Aorta (tissue), 5 donors: ENCODE data around the gene CYP11A1. TPM values are rescaled to one million over a fixed set of nuclear protein-coding genes. Genes with fewer than 3 reads are reported as not detected.

ENCODE experiments used
- ATAC-seq: fragments of 200-7000 bp; cut with Tn5 transposase; one replicate; pipeline ENCODE4 v1.9.1; 2022; ENCODE audit warnings: moderate library complexity; ENCODE audit not compliant: low FRiP score
- DNase-seq, 2 donors: peaks; one replicate each; pipeline ENCODE4 v3.0.0-alpha.2; 2020
- H3K27ac ChIP-seq, 2 donors: one replicate each; pipeline ENCODE4 v1.5.1; 2013; ENCODE audit warnings: low read length in 2 of 2, mild to moderate bottlenecking in 2 of 2, moderate library complexity in 2 of 2, control low read depth in 1 of 2, inconsistent platforms in 1 of 2, low read depth in 1 of 2
- H3K27me3 ChIP-seq, 2 donors: one replicate each; pipeline ENCODE4 v1.6.1; 2013; ENCODE audit warnings: control low read depth in 1 of 2, low read length in 1 of 2, mild to moderate bottlenecking in 1 of 2, moderate library complexity in 1 of 2; ENCODE audit not compliant: insufficient read depth in 2 of 2, control insufficient read depth in 1 of 2
- H3K36me3 ChIP-seq, 2 donors: one replicate each; pipeline ENCODE4 v1.6.1; 2013; ENCODE audit warnings: control low read depth in 1 of 2, low read length in 1 of 2, mild to moderate bottlenecking in 1 of 2; ENCODE audit not compliant: insufficient read depth in 2 of 2, control insufficient read depth in 1 of 2
- H3K4me1 ChIP-seq, 2 donors: one replicate each; pipeline ENCODE4 v1.6.1; 2013; ENCODE audit warnings: low read length in 2 of 2, control low read depth in 1 of 2, mild to moderate bottlenecking in 1 of 2, moderate library complexity in 1 of 2; ENCODE audit not compliant: insufficient read depth in 2 of 2, control insufficient read depth in 1 of 2
- H3K4me3 ChIP-seq, 2 donors: one replicate each; pipeline ENCODE4 v1.5.1; 2013; ENCODE audit warnings: low read length in 2 of 2, control low read depth in 1 of 2, mild to moderate bottlenecking in 1 of 2
- H3K9me3 ChIP-seq: one replicate; pipeline ENCODE4 v1.6.1; 2013; ENCODE audit warnings: mild to moderate bottlenecking, low read length; ENCODE audit not compliant: control insufficient read depth
- WGBS, 2 donors: extraction: QIAGEN DNeasy Blood & Tissue Kit; methylation state at CpG; one replicate each; pipeline ENCODE4 v1.1.7; 2013; 5-methylcytosine and 5-hydroxymethylcytosine counted together
- intact Hi-C, 2 donors: fragments of 100-400 bp; cut with DNase I; formaldehyde crosslinking; loops; one replicate each; pipeline versions ENCODE4 v1.14.2 to v1.15.0; 2022
- polyA plus RNA-seq, 2 donors: library from polyadenylated mRNA; stranded (reverse); fragments of 200-250 nt; gene quantifications; one replicate each; pipeline ENCODE4 v1.2.3, GENCODE V29; 2013
- total RNA-seq, 2 donors: library from RNA; stranded (reverse); fragmentation: NEBNext Ultra II Directional; extraction: Animal tissue kit (Norgen Biotek cat#: 25700); gene quantifications; one replicate each; pipeline ENCODE4 v1.2.1, GENCODE V29; 2021
- donor health status: healthy with polysubstance abuse.
- donor health status: Bipolar disorder and iron deficiency.
- donor health status: DM: no; HTN: no; CAD: no.
- donor health status: DM: no; HTN: no; CAD: no.
- donor health status: DM: yes; HTN: yes; CAD: no.

CYP11A1 gene
- total and polyA plus RNA-seq, 4 donors, result 0.10 to 1.5 (median 1.3) TPM; not detected in 1

- 62 to 71% methylated on average over 26 of the region's 26 CpGs for WGBS, 2 donors
- Histone ChIP-seq H3K36me3 (no peaks in the 10 kb centered on the region), H3K27ac (no peak overlapping the region), H3K27me3 (no peaks in the 10 kb centered on the region), H3K4me1 (no peaks in the 10 kb centered on the region), H3K9me3 (no peaks in the 10 kb centered on the region), H3K4me3 (no peak overlapping the region)
- intact Hi-C loops, result no loop called here
- DNase-seq (no peak), ATAC-seq (no peak)
These were observed 67.2 kb downstream of the CYP11A1 start for GRCh38 chr15:74300057-74300795.

- Histone ChIP-seq H3K27ac (no peak overlapping the region), H3K9me3 (no peaks in the 10 kb centered on the region), H3K27me3 (no peaks in the 10 kb centered on the region), H3K4me1 (no peaks in the 10 kb centered on the region), H3K36me3 (no peaks in the 10 kb centered on the region), H3K4me3 (no peak overlapping the region)
- intact Hi-C loops, result no loop called here
- WGBS, 2 donors, result 24 to 29% methylated on average over 1 of the region's 1 CpG
- no peak for DNase-seq
- no peak for ATAC-seq
These were observed 69.6 kb downstream of the CYP11A1 start for GRCh38 chr15:74297887-74298286.

- Histone ChIP-seq H3K4me1 (no peaks in the 10 kb centered on the region), H3K36me3 (no peaks in the 10 kb centered on the region), H3K9me3 (no peaks in the 10 kb centered on the region), H3K4me3 (no peak overlapping the region), H3K27ac (no peak overlapping the region), H3K27me3 (no peaks in the 10 kb centered on the region)
- intact Hi-C loops, result no loop called here
- DNase-seq, result no peak
- ATAC-seq, result no peak
- WGBS, 2 donors, result 70 to 75% methylated on average over 6 of the region's 6 CpGs
These were observed 71.6 kb downstream of the CYP11A1 start for GRCh38 chr15:74295800-74296199.

- intact Hi-C loops, result no loop called here
- Histone ChIP-seq H3K27me3 (no peaks in the 10 kb centered on the region), H3K9me3 (no peaks in the 10 kb centered on the region), H3K4me1 (no peaks in the 10 kb centered on the region), H3K27ac (no peak overlapping the region), H3K4me3 (no peak overlapping the region), H3K36me3 (no peaks in the 10 kb centered on the region)
- no peak for ATAC-seq
- DNase-seq, result no peak
- 50 to 80% methylated on average over 1 of the region's 1 CpG for WGBS, 2 donors
These were observed 73.4 kb downstream of the CYP11A1 start for GRCh38 chr15:74294010-74294409.

GRCh38 chr15:74293021-74293810, 74.2 kb downstream of the CYP11A1 start:
- H3K36me3 ChIP-seq, result no peaks in the 10 kb centered on the region
- DNase-seq (no peak), ATAC-seq (no peak)
- 68 to 78% methylated on average over 3 of the region's 3 CpGs for WGBS, 2 donors
- intact Hi-C loops, result no loop called here
- no peak overlapping the region for H3K27ac ChIP-seq
- no peaks in the 10 kb centered on the region for H3K27me3 ChIP-seq
- H3K4me3 ChIP-seq, result no peak overlapping the region
- no peaks in the 10 kb centered on the region for H3K9me3 ChIP-seq
- no peaks in the 10 kb centered on the region for H3K4me1 ChIP-seq

DNA sequence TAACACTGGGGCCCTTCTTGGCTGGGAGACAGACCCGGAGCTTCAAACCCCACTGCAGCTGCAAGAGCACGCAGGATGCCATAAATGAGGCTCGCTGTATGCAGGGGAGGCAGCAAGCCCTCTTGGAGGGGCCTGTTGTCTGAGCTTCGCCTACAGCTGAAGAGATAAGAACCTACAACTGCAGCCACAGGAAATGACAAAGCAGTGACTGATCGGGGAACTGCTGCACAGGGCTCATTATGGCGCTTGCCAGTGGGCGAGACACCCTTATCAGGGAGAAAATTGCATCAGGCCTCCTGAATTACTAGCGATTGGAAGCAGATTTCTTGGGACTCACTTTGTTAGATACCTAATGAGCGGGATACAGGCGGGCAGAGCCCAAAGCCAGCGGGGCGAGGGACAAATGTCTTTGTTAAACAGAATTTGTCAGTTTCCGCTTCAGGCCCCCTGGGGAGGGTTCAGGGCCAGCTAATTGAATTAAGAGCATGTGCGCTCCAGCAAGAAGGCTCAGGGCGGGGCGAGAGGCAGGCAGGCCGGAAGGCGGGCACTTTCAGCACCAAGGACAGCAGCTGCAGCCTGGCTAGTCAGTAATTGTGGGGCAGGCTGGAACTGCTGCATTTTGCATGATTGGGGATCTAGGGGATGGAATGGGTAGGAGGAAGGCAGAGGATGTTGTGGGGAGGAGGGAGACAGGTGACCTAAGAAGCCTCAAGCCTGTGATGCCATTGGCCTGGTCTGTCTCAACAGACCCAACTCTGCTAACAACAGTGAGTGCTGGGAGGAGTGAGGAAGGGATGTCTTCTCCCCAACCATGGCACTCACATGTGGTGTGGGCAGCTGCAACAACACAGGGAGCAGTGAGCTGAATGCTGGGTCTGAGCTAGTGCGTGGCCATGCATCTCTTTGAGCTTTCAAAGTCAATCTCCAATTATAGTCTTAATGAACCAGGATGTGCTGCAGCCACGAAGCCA, 76.1 kb downstream of the CYP11A1 start:
- Histone ChIP-seq H3K36me3 (no peaks in the 10 kb centered on the region), H3K4me1 (no peaks in the 10 kb centered on the region), H3K27me3 (no peaks in the 10 kb centered on the region), H3K27ac (no peak overlapping the region), H3K9me3 (no peaks in the 10 kb centered on the region), H3K4me3 (no peak overlapping the region)
- intact Hi-C loops, result no loop called here
- peak; percentile 88 to 95 for DNase-seq
- peak; percentile 81 for ATAC-seq
- WGBS, 2 donors, result 8 to 9% methylated on average over 20 of the region's 20 CpGs

DNA sequence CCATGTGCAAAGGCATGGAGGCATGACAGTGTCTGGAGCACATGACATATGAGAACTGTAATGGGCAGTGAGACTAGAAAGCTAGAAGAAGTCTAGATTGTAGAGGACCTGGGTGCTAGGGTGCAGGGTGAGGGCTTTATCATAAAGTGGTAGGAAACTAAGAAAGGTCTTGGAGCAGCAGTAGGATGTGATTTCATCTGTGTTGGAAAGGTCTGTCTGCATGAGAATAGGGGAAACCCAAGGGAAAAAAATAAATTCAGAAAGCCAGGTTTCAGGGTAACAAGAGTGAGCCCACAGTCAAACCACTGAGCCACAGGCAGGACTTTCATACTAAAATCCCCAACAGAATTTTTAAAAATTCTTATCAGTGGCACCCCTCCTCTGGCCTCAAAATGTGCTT, 76.8 kb downstream of the CYP11A1 start:
- DNase-seq, result no peak
- ATAC-seq, result no peak
- Histone ChIP-seq H3K9me3 (no peaks in the 10 kb centered on the region), H3K27me3 (no peaks in the 10 kb centered on the region), H3K4me1 (no peaks in the 10 kb centered on the region), H3K36me3 (no peaks in the 10 kb centered on the region), H3K27ac (no peak overlapping the region), H3K4me3 (no peak overlapping the region)
- intact Hi-C loops, result no loop called here

- H3K9me3 ChIP-seq, result no peaks in the 10 kb centered on the region
- H3K27me3 ChIP-seq, result no peaks in the 10 kb centered on the region
- no peaks in the 10 kb centered on the region for H3K36me3 ChIP-seq
- H3K4me1 ChIP-seq, result no peaks in the 10 kb centered on the region
- intact Hi-C loops, result no loop called here
- no peak for ATAC-seq
- no peak overlapping the region for H3K27ac ChIP-seq
- no peak overlapping the region for H3K4me3 ChIP-seq
- no peak for DNase-seq
These were observed 77.8 kb downstream of the CYP11A1 start for GRCh38 chr15:74289671-74290070.
